ENCODE results near the gene CXXC1.
"Not testable (repeated sequence)": the region's sequence is repeated elsewhere in the genome, so short reads cannot be mapped to it uniquely, and the experiment has no call there.

CXXC1 gene

DNA sequence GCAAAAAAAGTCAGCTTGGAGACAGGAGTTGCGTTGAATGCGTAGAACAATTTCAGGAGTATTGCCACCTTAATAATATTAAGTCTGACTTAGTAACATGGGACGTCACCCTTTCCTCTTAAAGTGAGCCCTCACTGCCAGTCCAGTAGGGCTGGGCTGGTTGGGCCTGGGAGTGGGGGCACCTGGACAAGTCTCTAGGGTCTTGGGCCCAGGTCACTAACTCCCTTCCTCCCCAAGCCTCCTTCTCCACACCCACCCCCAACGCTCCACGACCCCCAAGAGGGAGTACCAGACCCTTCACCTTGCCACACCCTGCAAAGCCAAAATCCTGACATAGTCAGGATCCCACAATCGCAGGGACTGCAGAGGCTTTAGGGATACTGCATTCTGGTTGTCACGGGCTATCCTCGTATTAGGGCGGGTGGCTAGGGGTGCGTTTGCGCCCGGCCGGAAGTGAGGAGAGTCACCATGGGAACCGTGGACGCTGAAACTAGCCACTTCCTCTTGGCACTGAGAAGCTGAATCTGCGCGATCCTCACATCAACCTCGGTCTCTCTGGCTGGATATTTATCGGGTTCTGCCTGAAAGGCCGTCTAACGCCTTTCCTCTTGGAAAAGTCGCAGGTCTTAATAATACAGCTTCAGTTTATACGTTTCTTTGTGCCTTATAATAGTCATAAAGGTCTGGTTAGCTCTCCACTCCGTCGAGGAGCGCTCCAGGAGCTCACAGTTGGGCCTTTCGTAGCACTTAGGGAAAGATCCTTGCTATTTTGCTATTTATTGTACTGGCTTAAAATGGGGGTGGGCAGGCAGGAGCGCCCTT, 10.3 kb upstream of the CXXC1 start:
- DNase-seq (ENCODE audit: low read depth, low spot score), result no peak

DNA sequence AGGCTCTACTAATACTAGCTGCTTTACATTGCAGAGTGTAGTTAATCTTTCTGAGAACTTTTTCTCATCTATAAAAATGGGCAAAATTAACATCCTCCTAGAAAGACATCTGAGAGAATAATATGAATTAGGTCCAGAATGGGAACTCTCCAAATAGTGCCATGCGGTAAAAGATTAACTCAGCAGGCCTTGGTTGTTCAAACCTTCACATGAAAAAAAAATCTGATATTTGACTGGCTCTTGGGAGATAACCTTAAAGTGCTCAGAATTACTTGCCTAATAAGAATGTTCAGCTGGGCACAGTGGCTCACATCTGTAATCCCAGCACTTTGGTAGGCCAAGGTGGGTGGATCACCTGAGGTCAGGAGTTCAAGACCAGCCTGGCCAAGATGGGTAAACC, 5.5 kb upstream of the CXXC1 start:
- DNase-seq (ENCODE audit: low read depth, low spot score), result no peak

DNA sequence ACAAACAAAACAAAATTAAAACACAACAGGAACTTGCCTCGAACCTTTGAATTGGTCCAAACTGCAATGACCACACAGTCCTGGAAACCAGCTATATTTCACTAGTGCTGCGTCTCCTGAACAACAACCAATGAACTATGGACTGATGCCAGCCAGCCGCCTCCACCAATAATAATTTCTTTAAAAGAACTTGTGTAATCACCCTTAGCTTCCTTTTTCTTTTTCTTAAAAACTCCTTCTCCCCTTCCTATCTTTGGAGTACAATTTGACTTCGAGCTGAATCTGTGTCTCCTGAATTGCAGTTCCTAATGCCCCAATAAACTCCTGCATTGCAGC, 1.6 kb upstream of the CXXC1 start:
- no peak for DNase-seq (ENCODE audit: low read depth, low spot score)

DNA sequence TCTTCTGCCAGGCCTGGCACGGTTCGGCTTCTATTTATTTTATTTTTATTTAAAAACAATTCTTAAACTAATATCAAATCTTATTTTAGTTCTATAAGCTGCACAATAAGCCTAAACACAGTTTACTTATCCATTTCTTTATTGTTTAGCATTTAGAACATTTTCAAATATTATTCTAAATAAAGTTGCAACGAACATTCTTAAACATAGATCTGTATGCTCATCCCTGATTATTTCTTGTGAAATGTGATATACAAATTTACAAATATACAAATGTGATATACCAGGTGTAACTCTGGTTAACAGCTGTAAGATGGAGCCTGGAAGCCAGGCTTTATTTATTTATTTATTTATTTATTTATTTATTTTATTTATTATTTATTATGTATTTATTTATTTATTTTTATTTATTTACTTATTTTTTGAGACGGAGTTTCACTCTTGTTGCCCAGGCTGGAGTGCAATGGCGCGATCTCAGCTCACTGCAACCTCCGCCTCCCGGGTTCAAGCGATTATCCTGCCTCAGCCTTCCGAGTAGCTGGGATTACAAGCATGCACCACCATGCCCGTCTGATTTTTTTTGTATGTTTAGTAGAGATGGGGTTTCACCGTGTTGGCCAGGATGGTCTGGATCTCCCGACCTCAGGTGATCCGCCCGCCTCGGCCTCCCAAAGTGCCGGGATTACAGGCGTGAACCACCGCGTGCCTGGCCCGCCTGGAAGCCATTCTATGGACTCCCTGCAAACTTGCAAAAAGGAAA, 1.0 kb upstream of the CXXC1 start:
- DNase-seq (ENCODE audit: low read depth, low spot score), result not testable (repeated sequence)

DNA sequence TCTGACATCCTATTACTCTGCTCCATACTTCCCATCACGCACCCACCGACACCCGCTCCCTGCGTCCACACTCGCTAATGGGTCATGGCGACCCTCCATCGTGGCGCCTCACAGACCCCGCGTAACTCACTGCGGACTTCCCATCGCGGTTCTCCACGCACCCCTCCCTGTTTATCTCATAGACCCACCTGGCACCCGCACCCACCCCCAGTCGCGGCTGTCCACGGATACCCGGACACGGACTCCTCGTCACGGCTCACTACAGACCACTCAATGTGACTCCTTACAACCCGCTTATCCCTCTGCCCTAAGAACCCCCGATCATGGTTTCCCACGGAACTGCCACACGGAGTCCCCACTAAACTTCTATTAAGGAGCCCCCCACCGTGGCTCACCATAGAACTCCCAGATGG, 458 bp downstream of the CXXC1 start:
- DNase-seq (ENCODE audit: low read depth, low spot score), result no peak

DNA sequence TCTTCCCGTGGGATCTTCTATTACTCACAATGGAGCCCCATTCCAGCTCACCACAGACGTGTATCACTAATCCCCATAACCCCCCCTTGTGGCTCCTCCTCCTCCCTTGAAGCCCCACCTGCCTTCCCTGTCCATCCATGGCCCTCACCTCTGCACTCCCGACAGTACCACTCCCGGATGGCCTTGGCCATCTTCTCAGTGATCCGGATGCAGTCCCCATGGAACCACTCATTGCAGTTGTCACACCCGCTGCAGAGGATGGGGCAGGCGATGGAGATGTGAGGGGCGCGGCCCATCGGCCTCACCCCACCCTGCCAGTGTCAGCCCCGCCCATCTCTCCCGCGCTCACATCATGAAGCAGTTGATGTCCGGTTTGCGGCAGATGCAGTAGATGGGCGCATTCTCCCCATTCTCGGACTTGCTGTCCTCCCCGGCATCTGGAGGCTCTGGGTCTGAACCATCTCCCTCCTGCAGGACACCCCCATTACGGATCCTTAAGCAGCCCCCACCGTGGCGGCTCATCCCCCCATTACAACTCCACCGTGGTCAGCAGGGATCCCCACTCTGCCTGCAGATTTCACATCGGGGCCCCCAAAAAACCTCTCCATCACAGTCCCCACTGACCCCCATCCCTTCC, 983 bp downstream of the CXXC1 start:
- no peak for DNase-seq (ENCODE audit: low read depth, low spot score)

DNA sequence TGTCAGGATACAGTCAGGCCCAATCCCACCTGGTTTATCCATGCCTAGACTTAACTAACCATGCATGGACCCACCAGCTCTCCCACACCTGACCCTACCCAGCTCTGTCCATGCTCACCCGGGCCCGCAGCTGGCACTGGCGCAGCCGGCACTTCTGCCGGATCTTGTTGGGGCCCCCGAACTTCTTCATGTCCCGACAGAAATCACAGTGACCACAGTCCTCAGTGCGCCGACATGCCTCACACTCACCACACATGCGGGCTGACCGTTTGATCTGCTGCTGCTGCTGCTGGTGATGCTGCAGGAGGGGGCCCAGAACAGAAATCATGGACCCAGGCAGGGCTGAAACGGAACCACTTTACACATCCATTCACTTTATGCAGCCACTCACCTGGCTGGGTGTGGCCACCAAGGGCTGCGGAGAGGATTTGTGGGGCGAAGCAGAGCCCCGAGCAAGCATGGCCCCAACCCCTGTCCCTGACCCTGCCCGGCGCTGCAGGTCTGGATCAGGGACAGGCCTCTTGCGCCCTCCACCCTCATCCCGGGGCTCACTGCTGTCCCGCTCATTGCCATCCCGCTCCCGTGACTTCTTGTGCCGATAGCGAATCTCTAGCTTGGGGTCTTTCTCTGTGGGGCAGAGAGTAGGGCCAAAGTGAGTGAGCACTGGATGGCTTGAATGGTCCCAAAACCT, 1.7 kb downstream of the CXXC1 start:
- no peak for DNase-seq (ENCODE audit: low read depth, low spot score)

DNA sequence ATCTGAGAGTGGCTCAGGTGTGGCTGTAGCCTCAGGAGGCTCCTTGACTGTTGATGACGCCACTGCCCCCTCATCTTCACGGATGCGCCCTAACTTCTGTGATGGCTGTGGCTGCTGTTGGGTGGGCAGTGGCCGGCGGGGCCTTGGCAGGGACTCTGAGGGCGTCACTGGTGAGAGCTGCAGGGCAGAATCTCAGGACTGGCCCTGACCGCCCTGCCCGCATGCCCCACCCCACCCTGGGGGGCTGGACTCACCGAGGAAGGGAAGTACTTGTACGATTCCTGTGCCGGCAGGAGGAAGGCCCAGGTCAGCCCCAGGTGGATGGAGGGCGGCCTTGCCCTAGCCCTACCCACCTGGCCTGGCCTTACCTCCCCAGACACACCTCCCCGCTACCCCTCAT, 2.4 kb downstream of the CXXC1 start:
- DNase-seq (ENCODE audit: low read depth, low spot score), result no peak

DNA sequence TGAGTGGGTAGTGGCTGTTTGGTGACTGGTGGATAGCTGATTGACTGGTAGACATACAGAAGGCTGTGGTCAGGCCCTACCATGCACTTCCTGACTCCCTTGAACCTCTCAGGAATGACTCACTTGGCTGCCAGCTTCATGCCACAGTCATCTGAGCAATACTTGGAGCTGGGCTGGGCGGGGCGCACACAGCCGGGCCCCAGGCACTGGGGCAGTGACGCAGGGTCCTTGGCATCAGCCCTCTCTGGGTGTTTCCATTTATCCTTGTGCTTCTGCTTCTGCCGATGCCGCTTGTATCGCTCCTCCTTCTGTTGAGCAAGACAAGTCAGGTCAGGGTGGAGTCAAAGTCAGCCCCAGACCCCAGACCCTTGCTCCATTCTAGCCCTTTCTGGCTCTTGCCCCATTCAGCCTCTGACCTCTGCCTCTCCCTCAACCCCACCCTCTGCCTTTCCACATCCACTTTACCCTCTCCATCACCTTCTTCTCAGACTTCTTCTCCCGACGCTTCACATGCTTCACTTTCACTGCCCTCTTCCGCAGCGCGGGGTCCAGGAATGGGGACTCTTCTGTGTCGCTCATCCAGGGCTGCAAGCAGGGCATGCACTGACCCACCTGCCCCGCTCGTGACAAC, 3.1 kb downstream of the CXXC1 start:
- no peak for DNase-seq (ENCODE audit: low read depth, low spot score)

DNA sequence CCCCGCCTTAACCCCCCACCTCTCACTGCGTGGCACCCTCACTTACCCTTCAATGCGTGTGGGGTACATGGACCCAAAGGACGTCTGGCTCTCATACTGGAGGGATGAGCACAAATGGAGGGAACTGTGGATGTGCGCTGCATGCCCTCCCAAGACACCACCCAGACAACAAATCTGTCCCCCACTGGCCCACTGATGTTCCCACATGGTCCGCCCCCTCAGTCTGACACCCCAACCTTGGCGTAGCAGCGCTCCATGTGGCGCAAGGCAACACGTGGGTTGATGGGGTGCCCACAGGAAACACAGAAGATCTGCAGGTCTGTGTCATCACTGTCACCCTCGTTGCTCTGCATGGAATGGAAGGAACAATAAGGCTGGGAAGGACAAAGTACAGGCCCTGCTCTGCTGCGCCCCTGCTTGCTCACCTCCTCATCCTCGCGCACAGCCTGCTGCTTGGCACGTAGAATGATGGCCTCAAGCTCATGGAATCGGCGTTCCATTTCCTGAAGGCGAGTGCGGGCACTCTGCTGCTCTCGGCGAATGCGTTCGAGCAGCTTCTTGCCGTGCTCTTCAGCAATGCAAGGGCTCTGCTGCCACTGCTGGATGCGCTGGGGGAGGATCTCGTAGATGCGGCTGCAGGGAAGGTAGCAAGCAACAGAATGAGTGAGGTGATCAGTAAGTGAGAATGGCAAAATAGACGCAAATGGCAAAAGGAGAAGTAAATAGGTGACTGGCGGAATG, 3.9 kb downstream of the CXXC1 start:
- no peak for DNase-seq (ENCODE audit: low read depth, low spot score)

DNA sequence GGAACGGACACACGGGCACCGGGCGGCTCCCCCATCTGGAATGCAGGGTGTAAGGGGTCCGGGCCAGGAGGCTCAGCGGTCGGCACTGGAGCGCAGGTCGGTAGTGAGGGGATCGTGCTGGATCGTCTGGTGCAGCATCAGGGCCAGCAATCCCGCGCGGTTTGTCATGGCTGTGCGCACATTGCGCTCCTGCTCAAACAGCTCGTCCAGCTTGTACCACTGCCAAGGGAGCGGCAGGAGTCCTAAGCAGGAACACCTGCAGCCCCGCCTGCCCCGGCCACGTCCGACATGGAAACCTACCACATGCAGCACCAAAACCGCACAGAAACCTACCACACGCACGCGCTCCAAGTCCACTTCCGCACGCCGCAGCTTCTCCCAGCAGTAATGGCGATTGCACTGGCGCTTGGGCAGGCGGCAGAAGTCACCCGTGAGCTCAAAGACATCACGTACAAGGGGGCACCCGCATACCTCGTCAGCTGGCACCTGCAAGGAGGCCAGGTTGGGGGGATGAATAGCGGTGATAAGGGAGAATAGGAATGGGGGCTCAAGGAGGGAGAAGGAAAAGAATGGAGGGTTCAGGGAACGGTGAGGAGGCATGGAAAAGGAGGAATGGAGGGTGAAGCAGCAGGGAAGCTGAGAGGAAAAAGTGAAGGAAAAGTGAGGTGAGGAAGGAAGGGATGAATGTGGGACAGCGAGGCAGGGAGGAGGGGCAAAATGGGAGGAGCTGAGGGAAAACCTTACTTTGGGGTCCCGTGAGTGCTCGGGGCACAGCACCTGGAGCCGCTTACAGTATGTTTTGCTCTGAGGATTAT, 4.8 kb downstream of the CXXC1 start:
- no peak for DNase-seq (ENCODE audit: low read depth, low spot score)

DNA sequence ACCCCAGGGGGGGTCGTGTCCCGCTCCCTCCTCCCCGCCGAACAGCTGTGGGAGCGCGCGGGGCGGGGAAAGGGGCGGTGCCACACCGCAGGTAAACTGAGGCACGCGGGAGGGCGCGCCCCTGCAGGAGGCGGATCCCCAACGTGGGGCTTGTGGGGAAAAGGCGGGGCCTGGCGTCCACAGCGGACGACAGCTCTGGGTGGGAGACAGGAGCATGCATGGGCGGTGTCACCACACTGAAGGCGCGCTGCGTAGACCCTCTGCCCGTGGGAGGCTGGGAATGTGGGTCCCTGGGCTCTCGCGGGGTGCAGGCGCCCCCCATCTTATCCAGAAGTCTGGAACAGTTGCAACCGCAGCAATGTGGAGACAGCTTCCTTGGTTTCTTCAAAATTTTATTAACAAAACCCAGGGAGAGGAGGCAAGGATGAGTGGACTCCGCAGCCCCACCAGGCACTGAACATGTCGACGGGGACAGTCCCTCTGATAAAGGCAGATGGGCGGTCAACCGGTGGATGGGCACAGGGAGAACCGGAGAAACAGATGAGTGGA, 5.4 kb downstream of the CXXC1 start:
- no peak for DNase-seq (ENCODE audit: low read depth, low spot score)

DNA sequence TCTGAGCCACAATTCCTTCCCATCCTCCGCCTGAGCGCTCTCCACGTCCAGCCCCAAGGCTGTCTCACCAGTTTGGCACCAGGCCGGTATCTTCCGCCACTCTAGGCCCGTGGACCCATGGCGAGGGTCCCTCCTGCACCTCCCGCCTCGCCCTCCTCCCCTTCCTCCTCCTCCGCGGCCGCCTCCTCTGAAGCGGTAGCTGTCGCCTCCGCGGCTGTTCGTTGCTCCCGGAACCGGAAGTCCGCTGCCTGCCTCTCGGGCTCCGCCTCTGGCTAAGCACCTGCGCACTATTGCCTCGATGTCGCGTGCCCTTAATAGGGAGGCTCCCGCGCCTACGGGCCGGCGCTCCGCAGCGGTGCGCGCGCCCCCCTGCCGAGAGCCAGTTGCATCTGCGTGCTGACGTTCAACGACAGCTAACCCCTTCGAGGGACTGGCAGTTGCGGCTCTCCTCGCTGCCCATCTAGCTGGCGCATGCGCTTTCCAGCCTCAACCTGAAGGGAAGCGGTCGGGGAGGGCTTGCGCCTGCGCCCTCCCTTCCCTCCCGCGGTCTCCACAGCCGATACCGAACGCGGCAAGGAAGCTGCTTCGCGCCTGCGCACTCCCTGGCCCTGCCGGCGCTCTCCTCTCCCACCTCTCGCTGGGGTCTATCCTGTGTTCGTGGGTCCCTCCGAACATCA, 6.1 kb downstream of the CXXC1 start, which contains the start of gene MBD1:
TSS of gene MBD1 (minus strand) at position 229 of the 677 bp plus-strand sequence. CDS start 1,531 bp downstream, outside the sequence.
- DNase-seq (ENCODE audit: low read depth, low spot score), result peak; percentile 97

DNA sequence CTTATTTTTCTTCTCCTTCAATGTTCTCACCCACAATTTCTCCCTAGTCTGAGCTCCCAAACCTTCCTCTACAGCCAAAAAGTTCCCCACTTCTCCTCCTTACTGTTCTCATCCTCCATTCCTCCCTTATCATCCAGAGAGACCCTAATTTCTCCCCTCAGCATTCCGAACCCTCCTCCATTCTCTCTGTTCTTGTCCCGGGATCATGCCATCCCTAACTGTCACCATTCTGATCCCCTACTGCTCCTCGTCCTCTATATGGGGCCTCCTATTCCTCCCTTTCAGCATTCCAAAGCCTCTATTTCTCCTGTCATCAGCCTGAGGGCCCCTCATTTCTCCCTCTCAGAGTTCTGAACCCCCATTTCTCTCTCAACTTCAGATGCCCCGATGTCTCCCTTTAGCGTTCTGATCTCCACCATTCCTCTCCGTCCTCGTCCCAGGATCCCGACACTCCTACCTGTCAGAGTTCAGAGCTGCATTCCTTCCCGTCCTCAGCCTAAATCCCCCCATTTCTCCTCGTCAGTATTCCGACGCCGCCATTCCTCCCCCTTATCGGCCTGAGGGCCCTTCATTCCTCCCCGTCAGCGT, 6.7 kb downstream of the CXXC1 start:
- DNase-seq (ENCODE audit: low read depth, low spot score), result no peak

DNA sequence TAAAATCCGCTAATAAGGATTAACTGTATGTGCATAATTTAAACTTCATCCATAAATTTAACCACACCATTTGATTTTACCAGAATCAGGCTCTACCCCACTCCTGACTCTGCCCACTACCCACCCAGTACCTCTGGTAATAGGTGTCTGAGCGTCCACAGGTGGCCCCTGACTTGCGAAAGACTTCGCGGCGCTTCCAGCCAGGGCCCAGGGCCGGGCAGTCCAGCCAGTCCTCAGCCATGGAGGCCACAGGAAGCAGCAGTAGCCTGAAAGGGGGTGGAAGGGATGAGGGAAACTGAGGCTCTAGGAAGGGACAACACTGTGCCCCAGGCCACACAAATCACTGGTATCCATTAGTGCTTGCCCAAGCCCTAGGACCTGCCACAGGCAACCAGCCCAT, 7.7 kb downstream of the CXXC1 start:
- DNase-seq (ENCODE audit: low read depth, low spot score), result no peak

DNA sequence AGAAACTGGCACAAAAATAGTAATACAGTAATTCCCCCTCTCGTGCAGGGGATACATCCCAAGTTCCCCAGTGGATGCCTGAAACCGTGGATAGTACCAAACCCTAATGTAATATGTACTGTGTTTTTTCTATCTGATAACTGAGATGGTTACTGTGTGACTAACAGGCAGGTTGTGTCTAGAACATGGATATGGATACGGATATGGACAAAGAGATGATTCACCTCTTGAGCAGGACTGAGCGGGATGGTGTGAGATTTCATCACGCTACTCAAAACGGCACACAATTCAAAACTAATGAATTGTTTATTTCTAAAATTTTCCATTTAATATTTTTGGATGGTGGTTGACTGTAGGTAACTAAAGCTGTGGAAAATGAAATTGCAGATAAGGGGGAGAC, 9.6 kb downstream of the CXXC1 start:
- DNase-seq (ENCODE audit: low read depth, low spot score), result no peak

DNA sequence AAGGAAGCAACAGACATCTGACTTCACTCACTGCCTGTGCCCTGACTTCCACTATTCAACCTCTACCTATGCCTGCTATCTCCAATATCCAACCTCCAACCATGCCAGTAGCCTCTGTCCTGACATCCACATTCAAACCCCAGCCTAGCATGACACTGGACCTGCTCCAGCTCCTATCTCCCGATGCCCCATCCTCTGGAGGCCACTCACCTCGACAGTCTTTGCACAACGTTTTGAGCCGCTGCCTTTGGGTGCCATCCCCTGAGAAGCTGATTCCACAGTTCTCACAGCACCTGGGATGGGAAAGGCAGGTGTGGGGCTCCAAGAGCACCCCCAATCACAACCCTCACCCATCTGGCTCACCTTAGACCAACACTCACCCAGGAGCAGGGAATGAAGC, 11.0 kb downstream of the CXXC1 start:
- no peak for DNase-seq (ENCODE audit: low read depth, low spot score)

DNA sequence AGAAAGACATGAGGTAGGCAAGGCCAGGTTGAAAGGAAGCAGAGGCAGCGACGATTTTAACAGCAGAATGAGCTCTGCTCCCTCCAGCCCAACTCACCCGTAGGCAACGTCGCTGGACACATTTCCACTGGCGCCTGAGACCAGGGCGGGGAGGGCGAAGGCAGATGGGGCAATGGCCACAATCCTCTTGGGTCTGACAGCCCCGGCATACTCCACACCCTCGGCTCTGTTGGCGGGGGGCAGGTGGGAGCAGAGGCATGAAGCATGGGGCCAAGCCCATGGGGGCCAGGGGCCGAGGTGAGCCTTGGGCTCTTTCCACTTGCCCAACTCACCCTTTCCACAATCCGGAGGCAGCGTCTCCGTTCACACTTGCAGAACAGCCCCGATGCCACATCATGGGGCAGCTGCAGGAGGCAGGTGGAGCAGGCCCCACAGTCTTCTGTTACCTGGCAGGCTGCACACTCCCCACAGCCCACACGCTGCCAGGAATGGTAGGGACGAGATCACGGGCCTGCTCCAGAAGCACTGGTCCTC, 11.9 kb downstream of the CXXC1 start:
- DNase-seq (ENCODE audit: low read depth, low spot score), result no peak
